BLaER1 (cell line): ENCODE measurements around the gene GLTP.

Source experiments
- H3K27ac ChIP-seq: shearing (Covaris generic); formaldehyde crosslinking; 2 replicates; pipeline ENCODE4 v1.8.1; 2022
- H3K27me3 ChIP-seq: shearing (Covaris generic); formaldehyde crosslinking; 2 replicates; pipeline ENCODE4 v1.8.1; 2022
- H3K36me3 ChIP-seq: shearing (Covaris generic); formaldehyde crosslinking; 2 replicates; pipeline ENCODE4 v1.8.1; 2022
- H3K4me1 ChIP-seq: shearing (Covaris generic); formaldehyde crosslinking; 2 replicates; pipeline ENCODE4 v1.8.1; 2022
- H3K4me2 ChIP-seq: shearing (Covaris generic); formaldehyde crosslinking; 2 replicates; pipeline ENCODE4 v1.8.1; 2022
- H3K4me3 ChIP-seq: shearing (Covaris generic); formaldehyde crosslinking; 2 replicates; pipeline ENCODE4 v1.8.1; 2022
- H3K9ac ChIP-seq: shearing (Covaris generic); formaldehyde crosslinking; 2 replicates; pipeline ENCODE4 v1.8.1; 2022
- H3K9me3 ChIP-seq: shearing (Covaris generic); formaldehyde crosslinking; 2 replicates; pipeline ENCODE4 v1.8.1; 2022
- H4K20me1 ChIP-seq: shearing (Covaris generic); formaldehyde crosslinking; 2 replicates; pipeline ENCODE4 v1.8.1; 2022
- Cebpa-rat ChIP-seq: shearing (Covaris generic); IDR thresholded peaks from 2 replicates; pipeline ENCODE4 v1.8.1; 2022

GLTP gene

DNA sequence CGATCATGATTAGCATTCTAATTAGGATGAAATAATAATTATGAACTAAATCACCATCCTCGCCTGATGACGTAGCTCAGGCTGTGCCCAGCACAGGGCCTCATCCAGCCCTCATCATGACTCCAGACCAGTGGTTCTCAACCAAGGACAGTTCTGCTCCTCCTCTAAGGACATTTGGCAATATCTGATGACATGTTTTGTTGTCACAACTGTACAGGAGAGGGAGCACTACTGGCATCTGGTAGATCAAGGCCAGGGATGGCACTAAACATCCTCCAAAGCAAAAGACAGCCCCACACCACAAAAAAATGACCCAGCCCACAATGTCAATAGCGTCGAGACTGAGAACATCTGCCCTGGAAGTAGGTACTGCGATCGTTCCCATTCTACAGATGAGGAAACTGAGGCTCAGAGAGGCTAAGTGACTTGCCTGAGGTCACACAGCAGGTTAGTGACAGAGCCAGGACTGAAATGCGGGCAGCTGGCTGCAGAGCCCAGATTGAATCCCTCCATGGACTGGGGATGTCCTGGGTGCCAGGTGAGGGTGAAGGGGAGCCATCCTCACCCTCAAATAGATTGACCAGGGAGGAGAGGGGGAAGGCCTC is 62.6 kb downstream of the GLTP start:
- no peaks in the 10 kb centered on the region for H3K36me3 ChIP-seq
- H3K4me1 ChIP-seq, result 0 out of 2 replicates have a peak, but pooled peaks cover 7% of the 10 kb centered on the region
- no peak overlapping the region for H3K4me2 ChIP-seq
- H3K4me3 ChIP-seq, result no peak overlapping the region
- H3K9ac ChIP-seq, result no peak overlapping the region
- no peaks in the 10 kb centered on the region for H3K9me3 ChIP-seq
- no peaks in the 10 kb centered on the region for H3K27me3 ChIP-seq
- TF ChIP-seq Cebpa-rat, result no peak
- no peaks in the 10 kb centered on the region for H4K20me1 ChIP-seq
- H3K27ac ChIP-seq, result no peak overlapping the region

DNA sequence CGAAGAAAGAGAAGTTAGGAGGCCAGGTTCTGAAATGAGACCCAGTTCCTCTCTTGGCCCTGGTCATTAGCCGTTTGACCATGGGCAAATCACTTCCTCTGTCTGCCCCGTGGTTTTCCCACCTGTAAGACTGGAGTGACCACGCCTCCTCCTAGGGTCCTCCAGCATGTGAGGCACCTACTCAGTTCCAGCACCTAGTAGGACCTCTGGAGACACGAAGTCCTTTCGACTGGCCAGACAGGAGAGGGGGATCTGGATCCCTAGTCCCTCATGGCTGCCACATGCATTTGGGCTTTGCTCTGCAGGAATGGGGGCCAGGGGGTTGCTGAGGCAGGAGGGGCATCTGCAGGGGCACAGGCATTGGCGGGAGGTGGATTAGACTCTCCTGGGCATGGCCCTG is 63.5 kb downstream of the GLTP start:
- H3K4me1 ChIP-seq, result 0 out of 2 replicates have a peak, but pooled peaks cover 7% of the 10 kb centered on the region
- no peaks in the 10 kb centered on the region for H4K20me1 ChIP-seq
- no peaks in the 10 kb centered on the region for H3K9me3 ChIP-seq
- H3K4me3 ChIP-seq, result no peak overlapping the region
- H3K27ac ChIP-seq, result no peak overlapping the region
- H3K9ac ChIP-seq, result no peak overlapping the region
- H3K27me3 ChIP-seq, result no peaks in the 10 kb centered on the region
- H3K4me2 ChIP-seq, result no peak overlapping the region
- TF ChIP-seq Cebpa-rat, result no peak
- H3K36me3 ChIP-seq, result no peaks in the 10 kb centered on the region

DNA sequence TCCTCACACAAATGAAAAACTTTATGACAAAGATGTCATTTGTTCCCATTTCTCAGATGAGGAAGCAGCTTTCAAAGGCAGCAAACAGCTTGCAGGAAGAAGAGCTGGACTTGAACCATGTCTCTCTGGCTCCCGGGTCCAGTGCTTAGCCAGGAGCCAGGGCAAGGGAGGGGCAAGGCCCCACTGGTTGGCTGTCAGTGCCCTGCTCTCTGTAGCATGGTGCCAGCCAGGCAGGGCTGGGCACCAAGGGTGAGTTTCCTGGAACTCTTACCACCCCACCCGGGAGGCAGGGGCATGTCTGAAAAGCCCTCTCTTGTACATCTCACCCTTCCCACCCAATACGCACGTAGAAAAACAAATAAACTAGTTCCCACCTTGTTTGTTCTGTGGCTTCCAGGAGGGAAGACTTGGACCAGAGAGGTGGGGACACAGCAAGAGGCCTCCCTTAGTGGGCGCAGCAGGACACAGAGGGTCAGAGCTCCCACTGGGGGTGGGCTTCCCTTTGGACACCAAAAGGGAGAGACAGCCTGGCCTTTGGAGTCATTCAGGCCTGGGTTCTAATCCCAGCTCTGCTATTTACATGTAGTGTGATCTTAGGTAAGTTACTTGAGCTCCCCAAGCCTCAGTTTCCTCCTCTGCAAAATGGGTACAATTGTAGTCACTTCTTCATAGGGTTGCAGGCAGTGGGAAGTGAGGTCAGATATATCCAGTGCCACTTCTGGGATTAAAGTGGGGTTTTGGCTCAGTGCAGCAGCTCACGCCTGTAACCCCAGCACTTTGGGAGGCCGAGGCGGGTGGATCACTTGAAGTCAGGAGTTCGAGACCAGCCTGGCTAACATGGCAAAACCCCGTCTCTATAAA is 64.4 kb downstream of the GLTP start:
- H3K9me3 ChIP-seq, result no peaks in the 10 kb centered on the region
- TF ChIP-seq Cebpa-rat, result no peak
- H3K9ac ChIP-seq, result no peak overlapping the region
- no peaks in the 10 kb centered on the region for H4K20me1 ChIP-seq
- no peak overlapping the region for H3K4me2 ChIP-seq
- H3K36me3 ChIP-seq, result no peaks in the 10 kb centered on the region
- no peak overlapping the region for H3K27ac ChIP-seq
- 0 out of 2 replicates have a peak, but pooled peaks cover 7% of the 10 kb centered on the region for H3K4me1 ChIP-seq
- no peak overlapping the region for H3K4me3 ChIP-seq
- no peaks in the 10 kb centered on the region for H3K27me3 ChIP-seq

DNA sequence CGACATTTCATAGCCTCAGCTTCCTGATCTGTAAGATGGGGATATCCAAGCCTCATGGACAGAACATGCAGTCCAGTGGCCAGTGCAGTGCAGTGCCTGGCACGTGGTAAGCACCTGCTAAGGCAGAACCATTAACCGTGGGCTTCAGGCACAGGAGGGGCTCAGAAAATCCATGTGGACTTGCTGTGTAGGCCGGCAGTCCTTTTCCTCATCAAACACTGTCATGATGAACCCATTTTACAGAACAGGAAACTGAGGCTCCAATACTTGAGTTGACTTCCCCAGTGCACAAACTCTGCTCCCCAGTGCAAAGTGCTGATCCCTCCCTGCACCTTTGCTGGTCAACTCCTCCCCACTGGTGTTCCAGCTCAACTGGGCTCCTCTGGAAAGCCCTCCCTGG is 65.1 kb downstream of the GLTP start:
- H3K36me3 ChIP-seq, result no peaks in the 10 kb centered on the region
- no peaks in the 10 kb centered on the region for H3K27me3 ChIP-seq
- TF ChIP-seq Cebpa-rat, result no peak
- no peaks in the 10 kb centered on the region for H3K9me3 ChIP-seq
- no peak overlapping the region for H3K9ac ChIP-seq
- H3K4me2 ChIP-seq, result no peak overlapping the region
- H3K4me1 ChIP-seq, result 0 out of 2 replicates have a peak, but pooled peaks cover 7% of the 10 kb centered on the region
- no peaks in the 10 kb centered on the region for H4K20me1 ChIP-seq
- H3K4me3 ChIP-seq, result no peak overlapping the region
- no peak overlapping the region for H3K27ac ChIP-seq

DNA sequence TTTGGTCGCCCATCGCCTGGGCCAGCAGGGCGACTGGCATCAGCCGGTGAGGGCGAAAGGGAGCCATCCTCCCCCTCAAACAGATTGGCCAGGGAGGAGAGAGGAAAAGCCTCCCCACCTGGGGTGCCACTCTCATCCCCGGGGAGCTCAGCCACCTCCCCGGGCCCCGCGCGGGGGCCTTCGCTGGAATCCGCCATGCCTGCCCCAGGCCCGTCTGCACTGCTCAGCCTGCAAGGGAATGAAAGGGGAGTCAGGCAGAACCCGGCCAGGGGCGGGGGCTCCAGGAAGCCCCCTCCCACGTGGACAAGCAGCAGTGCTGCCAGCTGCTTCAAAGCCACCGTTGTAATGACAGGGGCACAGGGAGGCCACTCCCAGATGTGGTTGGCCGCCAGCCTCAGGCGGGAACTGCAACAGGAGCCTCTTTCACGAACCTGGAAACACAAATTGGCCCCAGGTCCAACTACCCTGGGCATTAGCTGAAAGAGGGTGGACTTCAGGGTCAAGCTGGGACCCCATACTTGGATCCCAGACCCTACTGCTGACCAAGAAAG is 65.7 kb downstream of the GLTP start:
- no peaks in the 10 kb centered on the region for H4K20me1 ChIP-seq
- H3K9ac ChIP-seq, result no peak overlapping the region
- no peak overlapping the region for H3K4me2 ChIP-seq

DNA sequence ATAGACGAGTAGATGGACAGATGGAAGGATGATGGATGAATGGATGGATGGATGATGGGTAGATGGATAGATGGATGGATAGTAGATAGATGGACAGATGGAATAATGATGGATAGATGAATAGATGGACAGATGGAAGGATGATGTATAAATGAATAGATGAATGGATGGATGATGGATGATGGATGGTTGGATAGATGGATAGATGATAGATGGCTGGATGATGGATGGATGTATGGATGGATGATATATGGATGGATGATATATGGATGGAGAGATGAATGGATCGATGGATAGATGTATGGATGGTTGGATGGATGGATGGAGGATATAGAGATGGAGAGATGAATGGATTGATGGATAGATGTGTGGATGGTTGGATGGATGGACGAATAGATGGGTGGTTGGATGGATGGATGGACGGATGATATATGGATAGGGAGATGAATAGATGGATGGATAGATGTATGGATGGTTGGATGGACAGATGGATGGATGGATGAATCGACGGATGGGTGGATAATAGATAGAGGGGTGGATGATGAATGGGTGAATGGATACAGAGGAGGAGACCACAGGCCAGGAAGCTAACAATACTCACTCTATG is 66.4 kb downstream of the GLTP start:
- Histone ChIP-seq H3K27me3 (no peaks in the 10 kb centered on the region), H3K4me1 (0 out of 2 replicates have a peak, but pooled peaks cover 7% of the 10 kb centered on the region), H3K27ac (no peak overlapping the region), H3K9ac (no peak overlapping the region), H4K20me1 (no peaks in the 10 kb centered on the region), H3K4me2 (no peak overlapping the region), H3K9me3 (no peaks in the 10 kb centered on the region), H3K36me3 (no peaks in the 10 kb centered on the region), H3K4me3 (no peak overlapping the region)
- no peak for TF ChIP-seq Cebpa-rat

More for the DNA sequence above, 65.7 kb downstream of the GLTP start:
- Histone ChIP-seq H3K27me3 (no peaks in the 10 kb centered on the region), H3K36me3 (no peaks in the 10 kb centered on the region), H3K27ac (no peak overlapping the region), H3K4me3 (no peak overlapping the region), H3K4me1 (0 out of 2 replicates have a peak, but pooled peaks cover 7% of the 10 kb centered on the region), H3K9me3 (no peaks in the 10 kb centered on the region)
- no peak for TF ChIP-seq Cebpa-rat

DNA sequence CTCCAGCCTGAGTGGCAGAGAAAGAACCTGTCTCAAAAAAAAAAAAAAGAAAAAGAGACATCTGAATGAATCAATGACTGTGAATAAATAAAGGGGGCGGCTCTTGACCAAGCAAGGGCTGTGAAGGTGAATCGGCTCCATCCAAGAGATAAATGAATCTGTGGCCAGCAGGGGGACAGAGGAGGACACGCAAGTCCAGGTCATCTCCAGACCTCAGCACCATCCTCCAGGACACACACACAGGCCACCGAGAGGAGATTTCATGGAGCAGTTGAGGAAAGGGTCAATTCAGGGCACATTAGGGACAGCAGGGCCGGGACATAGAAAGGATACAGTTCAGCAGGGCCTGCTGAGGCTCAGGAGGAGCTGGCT is 68.7 kb downstream of the GLTP start:
- no peaks in the 10 kb centered on the region for H3K36me3 ChIP-seq
- no peak for TF ChIP-seq Cebpa-rat
- H3K4me2 ChIP-seq, result no peak overlapping the region
- no peak overlapping the region for H3K27ac ChIP-seq
- H3K4me1 ChIP-seq, result 0 out of 2 replicates have a peak, but pooled peaks cover 7% of the 10 kb centered on the region
- no peak overlapping the region for H3K9ac ChIP-seq
- H4K20me1 ChIP-seq, result no peaks in the 10 kb centered on the region
- no peak overlapping the region for H3K4me3 ChIP-seq
- no peaks in the 10 kb centered on the region for H3K27me3 ChIP-seq
- no peaks in the 10 kb centered on the region for H3K9me3 ChIP-seq

DNA sequence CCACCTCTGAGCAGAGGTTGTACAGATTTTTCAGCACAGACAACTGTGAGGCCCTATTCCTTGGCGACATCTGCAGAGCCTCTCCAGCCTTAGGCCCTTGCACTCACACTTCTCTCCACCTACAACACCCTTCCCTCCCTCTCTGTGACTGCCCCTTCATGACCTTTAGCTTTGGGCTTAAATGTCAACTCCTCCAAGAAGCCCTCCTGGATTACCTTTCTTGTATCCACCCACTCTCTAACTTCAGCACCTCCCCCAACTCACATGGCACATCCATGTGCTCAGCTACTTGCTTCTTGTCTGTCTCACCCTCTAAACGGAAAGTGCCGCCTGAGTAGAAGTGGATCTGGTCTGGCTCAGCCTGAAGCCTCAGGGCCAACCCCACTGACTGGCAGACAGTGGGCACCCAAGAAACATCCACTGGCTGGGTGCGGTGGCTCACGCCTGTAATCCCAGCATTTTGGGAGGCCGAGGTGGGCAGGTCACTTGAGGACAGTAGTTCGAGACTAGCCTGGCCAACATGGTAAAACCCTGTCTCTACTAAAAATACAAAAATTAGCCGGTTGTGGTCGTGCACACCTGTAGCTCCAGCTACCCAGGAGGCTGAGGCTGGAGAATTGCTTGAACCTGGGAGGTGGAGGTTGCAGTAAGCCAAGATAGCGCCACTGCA is 69.3 kb downstream of the GLTP start:
- no peaks in the 10 kb centered on the region for H4K20me1 ChIP-seq
- TF ChIP-seq Cebpa-rat, result no peak
- no peaks in the 10 kb centered on the region for H3K36me3 ChIP-seq
- H3K4me2 ChIP-seq, result no peak overlapping the region
- no peaks in the 10 kb centered on the region for H3K27me3 ChIP-seq
- no peak overlapping the region for H3K4me3 ChIP-seq
- H3K9ac ChIP-seq, result no peak overlapping the region
- H3K4me1 ChIP-seq, result 0 out of 2 replicates have a peak, but pooled peaks cover 7% of the 10 kb centered on the region
- H3K9me3 ChIP-seq, result no peaks in the 10 kb centered on the region
- H3K27ac ChIP-seq, result no peak overlapping the region

DNA sequence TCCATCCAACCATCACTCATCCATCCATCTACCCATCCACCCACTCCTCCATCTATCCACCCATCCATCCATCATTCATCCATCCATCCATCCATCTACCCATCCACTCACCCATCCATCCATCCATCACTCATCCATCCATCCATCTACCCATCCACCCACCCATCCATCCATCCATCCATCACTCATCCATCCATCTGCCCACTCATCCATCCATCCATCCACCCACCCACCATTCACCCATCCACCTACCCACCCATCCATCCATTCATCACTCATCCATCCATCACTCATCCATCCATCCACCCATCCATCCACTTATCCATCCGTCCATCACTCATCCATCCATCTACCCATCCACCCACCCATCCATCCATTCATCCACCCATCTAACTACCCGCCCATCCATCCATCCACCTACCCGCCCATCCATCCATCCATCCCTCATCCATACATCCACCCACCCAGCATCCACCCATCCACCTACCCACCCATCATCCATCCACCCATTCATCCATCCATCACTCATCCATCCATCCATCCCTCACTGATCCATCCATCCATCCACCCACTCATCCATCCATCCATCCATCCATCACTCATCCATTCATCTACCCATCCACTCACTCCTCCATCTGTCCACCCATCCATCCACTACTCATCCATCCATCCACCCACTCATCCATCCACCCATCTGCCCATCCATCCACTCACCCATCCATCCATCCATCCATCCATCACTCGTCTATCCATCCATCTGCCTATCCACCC is 71.3 kb downstream of the GLTP start:
- Histone ChIP-seq H3K4me2 (no peak overlapping the region), H3K4me1 (no peaks in the 10 kb centered on the region), H4K20me1 (no peaks in the 10 kb centered on the region), H3K27me3 (no peaks in the 10 kb centered on the region), H3K27ac (no peak overlapping the region), H3K4me3 (no peak overlapping the region), H3K36me3 (no peaks in the 10 kb centered on the region), H3K9me3 (no peaks in the 10 kb centered on the region), H3K9ac (no peak overlapping the region)
- TF ChIP-seq Cebpa-rat, result no peak
